Upper lobe of right lung (tissue), 1 donor: ENCODE data around the gene TEAD4. TPM values are rescaled to one million over a fixed set of nuclear protein-coding genes. Genes with fewer than 3 reads are reported as not detected.

Experiments
- ATAC-seq: fragments of 200-7000 bp; cut with Tn5 transposase; one replicate; pipeline ENCODE4 v1.9.1; 2020; ENCODE audit warnings: mild to moderate bottlenecking, moderate library complexity
- DNase-seq: peaks from one replicate; pipeline ENCODE4 v3.0.0-alpha.2; 2020
- H3K27ac ChIP-seq: fragments of 200-600 bp; one replicate; pipeline ENCODE4 v1.8.0; 2022
- H3K27me3 ChIP-seq: fragments of 200-600 bp; one replicate; pipeline ENCODE4 v1.8.0; 2022; ENCODE audit warnings: mild to moderate bottlenecking
- H3K36me3 ChIP-seq: fragments of 200-600 bp; one replicate; pipeline ENCODE4 v1.8.0; 2022
- H3K4me1 ChIP-seq: fragments of 200-600 bp; one replicate; pipeline ENCODE4 v1.8.0; 2022
- H3K4me3 ChIP-seq: fragments of 200-600 bp; one replicate; pipeline ENCODE4 v1.8.0; 2022; ENCODE audit warnings: mild to moderate bottlenecking
- H3K9me3 ChIP-seq: fragments of 200-600 bp; one replicate; pipeline ENCODE4 v1.8.0; 2022
- CTCF ChIP-seq: fragments of 200-600 bp; IDR thresholded peaks from one replicate; pipeline ENCODE4 v1.8.0; 2022; ENCODE audit warnings: antibody characterized with exemption
- intact Hi-C: fragments of 100-400 bp; cut with DNase I; formaldehyde crosslinking; loops from one replicate; pipeline ENCODE4 v1.11.0; 2022
- total RNA-seq: library from RNA; stranded (reverse); fragmentation: NEBNext Ultra II Directional; extraction: Animal tissue kit (Norgen Biotek cat#: 25700); gene quantifications from one replicate; pipeline ENCODE4 v1.2.1, GENCODE V29; 2021
- donor health status: DM: no; HTN: yes; CAD: no; lungs with severe emphysema.

TEAD4 gene
- total RNA-seq, 1 donor from 2014 or later = 42.5 TPM

DNA sequence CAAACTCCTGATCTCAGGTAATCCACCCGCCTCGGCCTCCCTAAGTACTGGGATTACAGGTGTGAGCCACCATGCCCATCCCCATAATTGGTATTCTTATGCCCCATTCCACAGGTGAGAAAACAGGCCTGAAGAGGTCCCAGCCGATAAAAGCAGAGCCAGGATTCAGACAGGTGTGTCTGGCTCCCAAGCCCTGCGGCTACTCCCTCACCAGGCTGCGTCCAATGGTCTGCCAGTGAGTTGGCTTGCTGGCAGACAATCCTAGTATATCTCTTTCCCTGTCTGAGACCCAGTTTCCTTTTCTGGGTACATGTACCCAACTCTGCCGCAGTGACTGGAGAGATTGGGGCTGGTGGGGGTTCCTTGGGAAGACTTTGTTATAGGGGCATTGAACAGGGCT lies 116.1 kb downstream of the TEAD4 start:
- H3K27ac ChIP-seq = no peak overlapping the region
- intact Hi-C loops = loop anchor here (10.0 kb wide), 2 partner anchors 49 to 199 kb away; no protein-coding TSS in a partner anchor
- ATAC-seq (no peak), DNase-seq (no peak)
- no peak for TF ChIP-seq CTCF
- no peaks in the 10 kb centered on the region for H3K9me3 ChIP-seq
- no peaks in the 10 kb centered on the region for H3K27me3 ChIP-seq
- H3K36me3 ChIP-seq = no peaks in the 10 kb centered on the region
- no peak overlapping the region for H3K4me3 ChIP-seq
- H3K4me1 ChIP-seq = peaks cover 14% of the 10 kb centered on the region

DNA sequence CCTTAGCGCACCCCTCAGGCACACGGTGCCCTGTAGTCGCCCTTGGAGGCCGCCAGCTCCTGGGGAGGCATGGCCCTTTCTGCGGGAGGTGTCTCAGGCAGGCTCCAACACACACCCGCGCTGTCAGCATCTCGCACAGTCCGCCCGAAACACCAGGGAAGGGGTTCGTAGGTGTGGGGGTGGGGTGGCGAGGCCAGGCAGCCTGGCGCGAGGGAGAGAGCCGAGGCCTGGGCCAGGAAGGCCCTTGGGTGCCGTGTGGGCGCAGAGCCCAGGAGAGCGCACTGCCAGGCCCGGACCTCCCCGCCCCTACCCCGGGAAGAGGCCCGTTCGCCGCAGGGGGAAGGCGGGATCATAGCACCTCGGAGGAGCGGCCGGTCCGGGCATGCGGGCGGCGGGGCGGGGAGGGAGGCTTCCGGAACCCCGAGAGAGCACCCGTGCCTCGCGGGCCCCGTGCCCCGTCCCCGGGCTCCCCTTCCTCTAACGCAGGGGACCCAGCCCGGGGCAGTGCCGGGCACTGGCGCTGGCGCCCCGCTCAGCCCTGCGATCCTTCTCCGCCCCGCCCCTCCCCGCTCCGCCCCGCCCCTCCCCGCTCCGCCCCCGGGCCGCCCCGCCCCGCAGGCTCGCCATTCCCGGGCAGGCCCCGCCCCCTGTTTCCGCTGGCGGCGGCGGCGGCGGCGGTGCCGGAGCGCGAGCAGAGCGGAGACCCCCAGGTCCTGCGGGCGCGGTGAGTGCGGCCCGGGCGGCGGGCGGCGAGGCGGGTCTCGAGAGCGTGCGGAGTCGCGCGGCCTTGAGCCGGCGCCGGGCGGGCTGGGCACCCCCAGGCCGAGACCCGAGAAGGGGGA lies 117.8 kb downstream of the TEAD4 start, which contains the start of gene TSPAN9:
Gene TSPAN9 (plus strand): TSS at position 650 of the 842 bp plus-strand sequence. CDS start 123,815 bp downstream, outside the sequence.
- Histone ChIP-seq H3K27ac (peak within 1 kb of the TSS; percentile 84), H3K36me3 (no peaks in the 10 kb centered on the region), H3K4me1 (peaks cover 23% of the 10 kb centered on the region), H3K4me3 (peak within 1 kb of the TSS; percentile 84), H3K9me3 (no peaks in the 10 kb centered on the region), H3K27me3 (no peaks in the 10 kb centered on the region)
- no peak for TF ChIP-seq CTCF
- DNase-seq = peak; percentile 91
- ATAC-seq = peak; percentile 94
- intact Hi-C loops = loop anchor here (10.0 kb wide), 2 partner anchors 48 to 198 kb away; no protein-coding TSS in a partner anchor

- ATAC-seq = peak; percentile 1
- intact Hi-C loops = loop anchor here (10.0 kb wide), 2 partner anchors 47 to 197 kb away; no protein-coding TSS in a partner anchor
- Histone ChIP-seq H3K9me3 (no peaks in the 10 kb centered on the region), H3K27me3 (no peaks in the 10 kb centered on the region), H3K36me3 (no peaks in the 10 kb centered on the region), H3K4me3 (peak overlapping the region; percentile 84), H3K27ac (peak overlapping the region; percentile 81), H3K4me1 (peaks cover 29% of the 10 kb centered on the region)
- peak; percentile 74 for DNase-seq
- no peak for TF ChIP-seq CTCF
These were observed 118.4 kb downstream of the TEAD4 start for GRCh38 chr12:3077572-3078081.

DNA sequence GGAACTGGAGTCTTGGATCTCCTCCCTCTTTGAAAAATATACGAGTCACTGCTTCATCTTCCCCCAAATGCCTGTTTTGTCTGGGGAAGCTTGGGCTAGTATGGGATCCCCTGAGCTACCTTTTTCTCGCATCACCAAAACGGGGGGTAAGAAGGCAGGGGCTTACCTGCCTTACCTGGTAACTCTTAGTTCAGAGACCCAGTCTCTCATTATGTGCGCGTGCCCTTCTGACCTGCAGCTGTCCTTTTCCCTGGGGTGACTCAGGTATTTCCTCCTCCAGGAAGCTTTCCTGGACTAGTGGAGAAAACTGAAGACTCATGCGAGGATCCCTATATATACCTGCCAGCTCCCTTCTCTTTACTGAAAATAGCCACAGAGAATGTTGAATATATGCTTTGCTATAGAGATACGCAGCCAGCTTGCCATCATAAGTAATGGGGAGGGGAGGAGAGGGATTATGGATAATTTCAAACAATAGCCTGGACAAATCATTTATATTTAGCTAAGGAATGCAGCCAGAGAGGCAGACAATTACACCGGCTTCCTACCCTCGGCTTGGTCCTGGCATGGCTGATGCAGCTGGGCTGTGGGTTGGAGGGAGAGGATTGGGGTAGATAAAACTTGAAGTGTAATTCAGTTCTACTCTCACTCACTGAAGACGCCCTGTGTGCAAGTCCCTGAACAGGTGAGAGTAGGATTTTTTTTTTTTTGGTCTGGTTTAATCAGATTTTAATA lies 119.1 kb downstream of the TEAD4 start:
- intact Hi-C loops = loop anchor here (10.0 kb wide), 2 partner anchors 47 to 197 kb away; no protein-coding TSS in a partner anchor
- Histone ChIP-seq H3K4me1 (peaks cover 32% of the 10 kb centered on the region), H3K36me3 (no peaks in the 10 kb centered on the region), H3K27me3 (no peaks in the 10 kb centered on the region), H3K27ac (peak overlapping the region; percentile 81), H3K9me3 (no peaks in the 10 kb centered on the region), H3K4me3 (peak overlapping the region; percentile 84)
- DNase-seq (no peak), ATAC-seq (no peak)
- TF ChIP-seq CTCF = no peak

DNA sequence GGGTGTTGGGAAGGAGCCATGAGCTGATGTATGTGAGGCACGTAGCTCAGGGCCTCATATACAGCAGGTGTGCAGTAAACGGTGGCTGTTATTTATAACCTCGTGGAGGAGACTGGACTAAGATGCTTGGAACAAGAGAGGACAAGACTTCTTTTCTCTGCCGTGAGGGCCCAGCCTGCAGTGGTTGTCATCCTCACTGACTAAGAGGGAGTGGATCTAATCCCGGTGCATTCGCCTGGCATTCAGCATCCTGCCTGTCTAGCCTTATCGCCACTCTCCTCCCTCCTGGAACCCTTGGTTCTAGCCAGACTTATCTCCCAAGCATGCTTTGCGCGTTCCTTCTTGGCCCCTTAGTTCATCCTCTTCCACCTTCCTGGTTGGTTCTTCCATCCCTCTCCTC lies 121.9 kb downstream of the TEAD4 start:
- H3K27me3 ChIP-seq = no peaks in the 10 kb centered on the region
- H3K36me3 ChIP-seq = no peaks in the 10 kb centered on the region
- no peak for TF ChIP-seq CTCF
- peak overlapping the region; percentile 17 for H3K27ac ChIP-seq
- intact Hi-C loops = no loop called here
- DNase-seq (no peak), ATAC-seq (no peak)
- no peaks in the 10 kb centered on the region for H3K9me3 ChIP-seq
- peaks cover 45% of the 10 kb centered on the region for H3K4me1 ChIP-seq
- H3K4me3 ChIP-seq = no peak overlapping the region
